PFSK-1 (cell line): Measurements from ENCODE around the gene ATP13A4.

Source experiments
- POLR2AphosphoS5 ChIP-seq: IDR thresholded peaks from 2 replicates; pipeline ENCODE4 v1.6.1; 2012; ENCODE audit warnings: low read depth, mild to moderate bottlenecking, control low read depth, low read length, moderate library complexity
- REST ChIP-seq, 2 experiments: IDR thresholded peaks; 2 replicates each; pipeline versions ENCODE4 v1.6.1 to v1.8.0; 2011 to 2012; ENCODE audit warnings: low read depth in 2 of 2, low read length in 2 of 2, control low read depth in 1 of 2, inconsistent platforms in 1 of 2, mild to moderate bottlenecking in 1 of 2, moderate library complexity in 1 of 2; ENCODE audit not compliant: insufficient read depth in 1 of 2
- SIN3A ChIP-seq: IDR thresholded peaks from 2 replicates; pipeline ENCODE4 v1.6.1; 2012; ENCODE audit warnings: mild to moderate bottlenecking, low read length, moderate library complexity, borderline replicate concordance; ENCODE audit not compliant: insufficient read depth
- TAF1 ChIP-seq: IDR thresholded peaks from 2 replicates; pipeline ENCODE4 v1.6.1; 2012; ENCODE audit warnings: low read length, control low read depth, borderline replicate concordance; ENCODE audit not compliant: insufficient read depth

GRCh38 chr3:193599393-193599792, 44.7 kb upstream of the ATP13A4 start:
- TF ChIP-seq REST (IDR thresholded peaks at IDR 0.05; ENCODE audit: insufficient read depth in 1 of 2, low read depth in 2 of 2, low read length in 2 of 2), result no peak
- no peak for TF ChIP-seq POLR2AphosphoS5
- no peak for TF ChIP-seq SIN3A
- no peak for TF ChIP-seq TAF1
